H1 (cell line): ENCODE results near the gene TMEM163. TPM values are rescaled to one million over a fixed set of nuclear protein-coding genes. Genes with fewer than 3 reads are reported as not detected.

Source experiments
- RNF2 ChIP-seq: fragments of 200-900, 300-1000 bp; sonication (generic); IDR thresholded peaks from 2 replicates; pipeline ENCODE4 v1.7.1; 2016; ENCODE audit warnings: borderline replicate concordance, low read depth, mild to moderate bottlenecking, antibody characterized with exemption, low read length; ENCODE audit not compliant: poor library complexity, severe bottlenecking; ENCODE audit errors: missing control alignments
- SP1 ChIP-seq: IDR thresholded peaks from 2 replicates; pipeline ENCODE4 v1.6.1; 2011; ENCODE audit warnings: low read depth, low read length
- polyA plus RNA-seq, 7 experiments: library from polyadenylated mRNA; depleted of rRNA in 3 of 7; stranded (reverse) in 5 of 7; unstranded in 2 of 7; fragments of >200 nt in 5 of 7; fragments of 200-250 nt in 2 of 7; gene quantifications; 1 replicate in 5 of 7; 2 replicates in 1 of 7; 4 replicates in 1 of 7; pipeline versions ENCODE4 v1.2.1 to v1.2.3, GENCODE V29; 2011 to 2013; ENCODE audit warnings: missing spikeins in 2 of 7, mixed read lengths in 2 of 7
- total RNA-seq: library from RNA; stranded (reverse); fragmentation: NEBNext Ultra II Directional; extraction: Animal tissue kit (Norgen Biotek cat#: 25700); gene quantifications from 2 replicates; pipeline ENCODE4 v1.2.1, GENCODE V29; 2021

The TMEM163 gene
- total and polyA plus RNA-seq, 2 of the 8 experiments (the other 6 are each of a cell fraction or from before 2014, with no cell fraction given), result 2.8 to 3.2 TPM

GRCh38 chr2:134448650-134449049, 270.1 kb downstream of the TMEM163 start (continued):
- TF ChIP-seq RNF2 (no peak), SP1 (no peak)
- TF ChIP-seq, all 59 proteins: peak for 0
